Measurements from ENCODE around the gene KCND2. TPM values are rescaled to one million over a fixed set of nuclear protein-coding genes. Genes with fewer than 3 reads are reported as not detected.

The KCND2 gene
- total RNA-seq, 2 donors from 2014 or later: 0.08 to 0.17 TPM

- Histone ChIP-seq H3K4me3 (no peak overlapping the region), H3K27ac (no peak overlapping the region), H3K9ac (ENCODE audit: low read depth in 2 of 2, low read length in 2 of 2) (no peak overlapping the region), H3K9me3 (no peaks in the 10 kb centered on the region), H3K4me1 (no peaks in the 10 kb centered on the region), H3K36me3 (no peaks in the 10 kb centered on the region), H3K27me3 (no peaks in the 10 kb centered on the region)
- TF ChIP-seq CTCF (IDR thresholded peaks at IDR 0.05): peak; percentile 46
- intact Hi-C loops (cut with DNase I): no loop called here
- DNase-seq: no peak
Observed at GRCh38 chr7:120725376-120726039, 452.5 kb downstream of the KCND2 start.

GRCh38 chr7:120729245-120729644 is 456.3 kb downstream of the KCND2 start:
- no peaks in the 10 kb centered on the region for H3K4me1 ChIP-seq
- no peak overlapping the region for H3K9ac ChIP-seq (ENCODE audit: low read depth in 2 of 2, low read length in 2 of 2)
- intact Hi-C loops (cut with DNase I): no loop called here
- H3K9me3 ChIP-seq: no peaks in the 10 kb centered on the region
- H3K27ac ChIP-seq: no peak overlapping the region
- no peaks in the 10 kb centered on the region for H3K36me3 ChIP-seq
- no peaks in the 10 kb centered on the region for H3K27me3 ChIP-seq
- no peak for TF ChIP-seq CTCF (IDR thresholded peaks at IDR 0.05)
- no peak overlapping the region for H3K4me3 ChIP-seq
- DNase-seq: no peak

- TF ChIP-seq CTCF (IDR thresholded peaks at IDR 0.05): no peak
- H3K9ac ChIP-seq (ENCODE audit: low read depth in 2 of 2, low read length in 2 of 2): no peak overlapping the region
- intact Hi-C loops (cut with DNase I): no loop called here
- H3K36me3 ChIP-seq: no peaks in the 10 kb centered on the region
- DNase-seq: no peak
- H3K27ac ChIP-seq: no peak overlapping the region
- no peak overlapping the region for H3K4me3 ChIP-seq
- no peaks in the 10 kb centered on the region for H3K9me3 ChIP-seq
- no peaks in the 10 kb centered on the region for H3K4me1 ChIP-seq
- no peaks in the 10 kb centered on the region for H3K27me3 ChIP-seq
Observed at GRCh38 chr7:120731271-120731670, 458.3 kb downstream of the KCND2 start.

GRCh38 chr7:120732256-120732655 is 459.3 kb downstream of the KCND2 start:
- Histone ChIP-seq H3K4me3 (no peak overlapping the region), H3K27ac (no peak overlapping the region), H3K27me3 (no peaks in the 10 kb centered on the region), H3K36me3 (no peaks in the 10 kb centered on the region), H3K4me1 (no peaks in the 10 kb centered on the region), H3K9me3 (no peaks in the 10 kb centered on the region), H3K9ac (ENCODE audit: low read depth in 2 of 2, low read length in 2 of 2) (no peak overlapping the region)
- no peak for TF ChIP-seq CTCF (IDR thresholded peaks at IDR 0.05)
- no peak for DNase-seq
- intact Hi-C loops (cut with DNase I): no loop called here

- no peaks in the 10 kb centered on the region for H3K9me3 ChIP-seq
- TF ChIP-seq CTCF (IDR thresholded peaks at IDR 0.05): no peak
- no peak overlapping the region for H3K27ac ChIP-seq
- H3K27me3 ChIP-seq: no peaks in the 10 kb centered on the region
- DNase-seq: no peak
- no peaks in the 10 kb centered on the region for H3K4me1 ChIP-seq
- H3K9ac ChIP-seq (ENCODE audit: low read depth in 2 of 2, low read length in 2 of 2): no peak overlapping the region
- intact Hi-C loops (cut with DNase I): no loop called here
- no peak overlapping the region for H3K4me3 ChIP-seq
- H3K36me3 ChIP-seq: no peaks in the 10 kb centered on the region
Observed at GRCh38 chr7:120733143-120733542, 460.2 kb downstream of the KCND2 start.
